ENCODE results near the gene IZUMO2.
"Not testable (repeated sequence)": the region's sequence is repeated elsewhere in the genome, so short reads cannot be mapped to it uniquely, and the experiment has no call there.

The IZUMO2 gene

DNA sequence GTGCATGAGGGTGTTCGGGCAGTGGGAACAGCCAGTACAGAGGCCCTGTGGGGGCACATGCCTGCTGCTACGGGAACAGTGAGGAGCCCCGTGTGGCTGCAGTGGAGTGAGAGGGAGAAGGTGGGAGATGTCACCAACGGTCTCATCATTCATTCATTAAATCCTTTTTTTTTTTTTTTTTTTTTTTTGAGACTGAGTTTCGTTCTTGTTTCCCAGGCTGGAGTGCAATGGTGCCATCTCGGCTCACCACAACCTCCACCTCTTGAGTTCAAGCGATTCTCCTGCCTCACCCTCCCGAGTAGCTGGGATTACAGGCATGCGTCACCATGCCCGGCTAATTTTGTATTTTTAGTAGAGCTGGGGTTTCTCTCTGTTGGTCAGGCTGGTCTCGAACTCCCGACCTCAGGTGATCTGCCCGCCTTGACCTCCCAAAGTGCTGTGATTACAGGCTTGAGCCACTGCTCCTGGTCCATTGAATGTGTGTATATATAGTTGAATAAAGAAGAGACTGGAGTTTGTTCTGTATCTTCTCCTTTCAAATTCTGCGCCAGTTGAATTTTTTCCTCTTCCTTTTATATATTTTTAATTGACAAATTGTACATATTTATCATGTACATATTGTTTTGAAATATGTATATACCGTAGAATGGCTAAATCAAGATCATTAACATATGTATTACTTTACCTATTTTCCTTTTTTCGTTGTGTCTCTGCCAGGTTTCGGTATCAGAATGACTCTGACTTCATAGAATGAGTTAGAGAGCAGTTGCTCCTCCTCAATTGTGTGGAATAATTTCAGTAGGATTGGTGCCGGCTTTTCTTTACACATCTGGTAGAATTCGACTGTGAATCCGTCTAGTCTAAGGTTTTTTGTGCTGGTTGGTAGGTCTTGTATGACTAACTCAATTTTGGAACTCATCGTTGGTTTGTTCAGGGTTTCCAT is 28.0 kb downstream of the IZUMO2 start:
- DNase-seq = not testable (repeated sequence)

DNA sequence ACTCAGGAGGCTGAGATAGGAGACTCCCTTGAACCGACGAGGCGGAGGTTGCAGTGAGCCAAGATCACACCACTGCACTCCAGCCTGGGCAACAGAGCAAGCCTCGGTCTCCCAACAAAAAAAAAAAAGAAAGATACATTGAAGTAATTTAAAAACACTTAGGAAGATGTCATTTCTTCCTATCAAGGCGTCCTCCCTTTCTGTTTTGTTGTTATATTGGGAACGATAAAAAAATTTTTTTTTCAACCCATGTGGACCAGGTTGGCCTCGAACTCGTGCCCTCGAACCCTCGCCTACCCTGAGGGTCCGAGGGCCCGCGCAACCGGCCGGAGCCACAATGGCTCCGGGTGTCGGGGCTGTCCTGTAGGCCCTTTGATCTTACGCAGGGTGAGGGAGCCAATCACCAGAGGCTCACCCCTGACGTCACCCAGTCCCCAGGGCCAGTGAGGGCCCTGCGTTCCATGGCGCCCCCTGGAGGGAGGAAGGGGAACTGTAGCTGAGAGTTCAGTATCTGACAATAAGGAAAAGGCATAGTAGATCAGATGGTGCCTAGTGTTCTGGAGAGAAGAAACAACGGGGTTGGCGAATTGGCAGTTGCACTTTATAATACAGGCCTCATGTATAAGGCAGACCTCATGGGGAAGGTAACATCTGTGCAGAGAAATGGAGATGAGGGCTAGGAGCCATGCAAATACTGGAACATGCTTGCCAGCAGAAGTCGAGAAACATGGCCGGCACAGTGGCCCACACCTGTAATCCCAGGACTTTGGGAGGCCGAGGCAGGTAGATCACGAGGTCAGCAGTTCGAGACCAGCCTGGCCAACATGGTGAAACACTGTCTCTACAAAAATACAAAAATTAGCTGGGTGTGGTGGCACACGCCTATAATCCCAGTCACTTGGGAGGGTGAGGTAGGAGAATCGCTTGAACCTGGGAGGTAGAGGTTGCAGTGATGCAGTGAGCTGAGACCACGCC is 29.3 kb downstream of the IZUMO2 start:
- DNase-seq = not testable (repeated sequence)

DNA sequence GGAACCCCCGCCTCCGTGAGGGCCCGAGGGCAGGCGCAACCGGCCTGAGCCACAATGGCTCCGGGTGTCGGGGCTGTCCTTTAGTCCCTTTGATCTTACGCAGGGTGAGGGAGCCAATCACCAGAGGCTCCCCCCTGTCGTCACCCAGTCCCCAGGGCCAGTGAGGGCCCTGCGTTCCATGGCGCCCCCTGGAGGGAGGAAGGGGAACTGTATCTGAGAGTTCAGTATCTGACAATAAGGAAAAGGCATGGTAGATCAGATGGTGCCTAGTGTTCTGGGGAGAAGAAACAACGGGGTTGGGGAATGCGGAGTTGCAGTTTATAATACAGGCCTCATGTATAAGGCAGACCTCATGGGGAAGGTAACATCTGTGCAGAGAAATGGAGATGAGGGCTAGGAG is 59.1 kb downstream of the IZUMO2 start:
- not testable (repeated sequence) for DNase-seq

DNA sequence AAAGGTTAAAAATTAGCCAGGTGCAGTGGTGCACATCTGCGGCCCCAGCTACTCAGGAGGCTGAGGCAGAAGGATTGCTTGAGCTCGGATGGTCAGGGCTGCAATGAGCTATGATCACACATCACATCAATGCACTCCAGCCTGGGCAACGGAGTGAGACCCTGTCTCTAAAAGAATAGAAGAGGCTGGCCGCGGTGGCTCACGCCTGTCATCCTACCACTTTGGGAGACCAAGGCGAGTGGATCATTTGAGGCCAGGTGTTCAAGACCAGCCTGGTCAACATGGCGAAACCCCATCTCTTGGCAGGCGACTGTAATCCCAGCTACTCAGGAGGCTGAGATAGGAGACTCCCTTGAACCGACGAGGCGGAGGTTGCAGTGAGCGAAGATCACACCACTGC is 59.7 kb downstream of the IZUMO2 start:
- DNase-seq = not testable (repeated sequence)

Measured in fibroblast of skin of right biceps (primary cell).